ENCODE results near the gene FSIP2.

The FSIP2 gene

GRCh38 chr2:185806783-185807182 lies 68.2 kb downstream of the FSIP2 start:
- no peaks in the 10 kb centered on the region for H3F3A ChIP-seq (ENCODE audit: insufficient read depth, low read length)
- H3K27ac ChIP-seq (ENCODE audit: low read depth, low read length, poor library complexity, severe bottlenecking): no peak overlapping the region
- H3K9ac ChIP-seq (ENCODE audit: low read length): no peak overlapping the region
- TF ChIP-seq, protein P1, sequence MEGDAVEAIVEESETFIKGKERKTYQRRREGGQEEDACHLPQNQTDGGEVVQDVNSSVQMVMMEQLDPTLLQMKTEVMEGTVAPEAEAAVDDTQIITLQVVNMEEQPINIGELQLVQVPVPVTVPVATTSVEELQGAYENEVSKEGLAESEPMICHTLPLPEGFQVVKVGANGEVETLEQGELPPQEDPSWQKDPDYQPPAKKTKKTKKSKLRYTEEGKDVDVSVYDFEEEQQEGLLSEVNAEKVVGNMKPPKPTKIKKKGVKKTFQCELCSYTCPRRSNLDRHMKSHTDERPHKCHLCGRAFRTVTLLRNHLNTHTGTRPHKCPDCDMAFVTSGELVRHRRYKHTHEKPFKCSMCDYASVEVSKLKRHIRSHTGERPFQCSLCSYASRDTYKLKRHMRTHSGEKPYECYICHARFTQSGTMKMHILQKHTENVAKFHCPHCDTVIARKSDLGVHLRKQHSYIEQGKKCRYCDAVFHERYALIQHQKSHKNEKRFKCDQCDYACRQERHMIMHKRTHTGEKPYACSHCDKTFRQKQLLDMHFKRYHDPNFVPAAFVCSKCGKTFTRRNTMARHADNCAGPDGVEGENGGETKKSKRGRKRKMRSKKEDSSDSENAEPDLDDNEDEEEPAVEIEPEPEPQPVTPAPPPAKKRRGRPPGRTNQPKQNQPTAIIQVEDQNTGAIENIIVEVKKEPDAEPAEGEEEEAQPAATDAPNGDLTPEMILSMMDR (IDR thresholded peaks at IDR 0.05; ENCODE audit: low read length): no peak
- TF ChIP-seq EZH2 (IDR thresholded peaks at IDR 0.05; ENCODE audit: borderline replicate concordance, low read length): no peak
- no peaks in the 10 kb centered on the region for H3K9me2 ChIP-seq (ENCODE audit: low read depth, low read length)
- H3K79me2 ChIP-seq (ENCODE audit: insufficient read depth, low read length): no peaks in the 10 kb centered on the region
- H3K4me2 ChIP-seq (ENCODE audit: low read length): no peak overlapping the region
- H3K9me3 ChIP-seq (ENCODE audit: low read length): no peaks in the 10 kb centered on the region
- no peak overlapping the region for H3K4me3 ChIP-seq (ENCODE audit: low read depth, low read length, poor library complexity, severe bottlenecking)
- no peaks in the 10 kb centered on the region for H3K27me3 ChIP-seq (ENCODE audit: insufficient read depth, low read length)
- H3K4me1 ChIP-seq (ENCODE audit: insufficient read depth, low read length, severe bottlenecking): no peaks in the 10 kb centered on the region
- no peak overlapping the region for H2AFZ ChIP-seq (ENCODE audit: low read length)
- no peaks in the 10 kb centered on the region for H3K36me3 ChIP-seq (ENCODE audit: insufficient read depth, low read length)
- H4K20me1 ChIP-seq (ENCODE audit: insufficient read depth, low read length): no peaks in the 10 kb centered on the region

DNA sequence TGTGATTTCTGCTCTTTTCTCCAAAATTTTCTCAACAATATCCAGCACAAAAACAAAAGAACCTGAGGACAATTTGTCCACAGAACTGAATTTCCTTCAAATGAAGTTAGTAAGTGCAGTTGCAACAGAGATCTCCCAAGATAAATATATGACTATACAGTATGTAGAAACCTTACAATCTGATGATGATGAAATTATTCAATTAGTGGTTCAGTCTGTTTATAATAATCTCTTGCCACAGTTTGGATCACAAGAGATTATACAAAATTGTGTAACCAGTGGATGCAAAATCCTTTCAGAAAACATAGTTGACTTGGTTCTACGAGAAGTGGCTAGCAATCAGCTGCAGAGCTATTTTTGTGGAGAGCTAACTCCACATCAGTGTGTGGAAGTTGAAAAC lies 68.7 kb downstream of the FSIP2 start:
- Histone ChIP-seq H3K4me3 (ENCODE audit: low read depth, low read length, poor library complexity, severe bottlenecking) (no peak overlapping the region), H3K27me3 (ENCODE audit: insufficient read depth, low read length) (no peaks in the 10 kb centered on the region), H3K4me2 (ENCODE audit: low read length) (no peak overlapping the region), H3K9me2 (ENCODE audit: low read depth, low read length) (no peaks in the 10 kb centered on the region), H2AFZ (ENCODE audit: low read length) (no peak overlapping the region), H3K9me3 (ENCODE audit: low read length) (no peaks in the 10 kb centered on the region), H3F3A (ENCODE audit: insufficient read depth, low read length) (no peaks in the 10 kb centered on the region), H3K36me3 (ENCODE audit: insufficient read depth, low read length) (no peaks in the 10 kb centered on the region), H3K27ac (ENCODE audit: low read depth, low read length, poor library complexity, severe bottlenecking) (no peak overlapping the region), H4K20me1 (ENCODE audit: insufficient read depth, low read length) (no peaks in the 10 kb centered on the region), H3K79me2 (ENCODE audit: insufficient read depth, low read length) (no peaks in the 10 kb centered on the region), H3K4me1 (ENCODE audit: insufficient read depth, low read length, severe bottlenecking) (no peaks in the 10 kb centered on the region), H3K9ac (ENCODE audit: low read length) (no peak overlapping the region)
- TF ChIP-seq, protein P1 (IDR thresholded peaks at IDR 0.05; ENCODE audit: low read length): no peak
- TF ChIP-seq EZH2 (IDR thresholded peaks at IDR 0.05; ENCODE audit: borderline replicate concordance, low read length): no peak

DNA sequence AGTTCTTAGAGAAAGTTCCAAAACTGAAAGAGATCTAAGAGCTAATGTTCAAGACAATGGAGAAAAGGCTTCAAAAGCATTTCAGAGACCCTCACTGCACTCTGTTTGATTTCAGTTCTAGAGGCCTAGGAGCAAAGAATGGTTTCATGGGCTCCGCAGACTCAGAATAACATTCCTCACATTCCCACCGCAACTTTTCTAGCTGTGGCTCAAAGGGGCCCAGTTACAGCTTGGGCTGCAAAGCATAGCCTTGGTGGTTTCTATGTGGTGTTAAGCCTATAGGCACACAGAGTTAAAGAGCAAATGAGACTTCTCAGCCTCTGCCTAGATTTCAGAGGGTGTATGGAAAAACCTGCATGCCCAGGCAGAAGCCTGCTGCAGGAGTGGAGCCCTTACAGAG lies 73.0 kb downstream of the FSIP2 start:
- H3F3A ChIP-seq (ENCODE audit: insufficient read depth, low read length): no peaks in the 10 kb centered on the region
- no peak overlapping the region for H2AFZ ChIP-seq (ENCODE audit: low read length)
- H3K4me1 ChIP-seq (ENCODE audit: insufficient read depth, low read length, severe bottlenecking): no peaks in the 10 kb centered on the region
- H4K20me1 ChIP-seq (ENCODE audit: insufficient read depth, low read length): no peaks in the 10 kb centered on the region
- H3K27ac ChIP-seq (ENCODE audit: low read depth, low read length, poor library complexity, severe bottlenecking): no peak overlapping the region
- TF ChIP-seq EZH2 (IDR thresholded peaks at IDR 0.05; ENCODE audit: borderline replicate concordance, low read length): no peak
- TF ChIP-seq, protein P1 (IDR thresholded peaks at IDR 0.05; ENCODE audit: low read length): no peak
- H3K4me3 ChIP-seq (ENCODE audit: low read depth, low read length, poor library complexity, severe bottlenecking): no peak overlapping the region
- H3K79me2 ChIP-seq (ENCODE audit: insufficient read depth, low read length): no peaks in the 10 kb centered on the region
- no peak overlapping the region for H3K4me2 ChIP-seq (ENCODE audit: low read length)
- H3K9me3 ChIP-seq (ENCODE audit: low read length): no peaks in the 10 kb centered on the region
- no peaks in the 10 kb centered on the region for H3K36me3 ChIP-seq (ENCODE audit: insufficient read depth, low read length)
- H3K27me3 ChIP-seq (ENCODE audit: insufficient read depth, low read length): no peaks in the 10 kb centered on the region
- no peak overlapping the region for H3K9ac ChIP-seq (ENCODE audit: low read length)
- no peaks in the 10 kb centered on the region for H3K9me2 ChIP-seq (ENCODE audit: low read depth, low read length)

Data from OCI-LY1 (cell line).